Stimulated activated CD8-positive, alpha-beta memory T cell treated with anti-CD3 and anti-CD28 coated beads, Interleukin-12 subunit alpha, Interleukin-12 subunit beta, amount 100 ng/mL, for 1 hour (primary cell): ENCODE results near the gene AFF2.

Experiments
- DNase-seq: peaks from one replicate; pipeline ENCODE4 v3.0.0-alpha.2; 2020; ENCODE audit warnings: low read depth

Gene AFF2

DNA sequence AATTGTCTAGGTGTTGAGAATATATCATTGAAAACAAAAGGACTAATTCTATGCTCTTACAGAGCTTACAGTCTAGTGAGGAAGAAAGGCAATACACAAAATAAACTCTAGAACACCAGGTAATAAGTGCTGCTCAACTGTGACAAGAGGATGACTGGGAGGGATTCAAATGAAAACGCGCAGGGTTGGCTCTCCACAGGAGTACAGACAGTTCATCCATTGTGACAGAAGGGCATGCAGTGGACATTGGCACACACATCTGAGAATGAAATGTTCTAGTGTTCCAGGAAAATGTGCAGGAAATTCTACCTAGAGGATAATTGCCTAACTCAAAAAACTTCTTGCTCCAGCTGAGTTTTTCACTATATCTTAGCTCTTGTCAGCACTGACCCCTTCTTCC lies 512.7 kb downstream of the AFF2 start:
- no peak for DNase-seq

- DNase-seq: no peak
Observed at GRCh38 chrX:149021159-149021558, 520.7 kb downstream of the AFF2 start.

- DNase-seq: no peak
Observed at GRCh38 chrX:149022485-149022884, 522.1 kb downstream of the AFF2 start.

- no peak for DNase-seq
Observed at GRCh38 chrX:149032449-149032848, 532.0 kb downstream of the AFF2 start.

GRCh38 chrX:149036086-149036485 lies 535.7 kb downstream of the AFF2 start:
- no peak for DNase-seq

- DNase-seq: no peak
Observed at GRCh38 chrX:149037281-149037870, 537.0 kb downstream of the AFF2 start.

DNA sequence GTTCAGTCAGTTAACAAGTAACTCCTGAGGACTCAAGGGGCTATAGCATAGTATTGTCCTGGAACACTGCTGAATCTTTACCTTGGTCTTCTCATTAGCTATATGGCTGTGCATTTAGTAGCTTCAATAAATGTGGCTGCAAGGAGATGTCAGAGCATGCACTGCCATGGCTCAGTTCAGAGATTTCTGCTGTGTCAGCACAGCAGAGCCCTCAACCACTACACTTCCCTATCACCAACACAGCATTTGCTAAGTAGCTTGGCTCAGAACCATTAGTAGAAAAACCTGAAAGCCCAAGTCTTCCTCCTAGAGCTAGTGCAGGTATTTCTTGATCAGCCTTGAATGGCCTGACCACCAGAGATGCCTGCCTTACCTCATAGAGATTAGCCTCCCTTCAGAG lies 538.6 kb downstream of the AFF2 start:
- no peak for DNase-seq

- no peak for DNase-seq
Observed at GRCh38 chrX:149040873-149041535, 540.6 kb downstream of the AFF2 start.

DNA sequence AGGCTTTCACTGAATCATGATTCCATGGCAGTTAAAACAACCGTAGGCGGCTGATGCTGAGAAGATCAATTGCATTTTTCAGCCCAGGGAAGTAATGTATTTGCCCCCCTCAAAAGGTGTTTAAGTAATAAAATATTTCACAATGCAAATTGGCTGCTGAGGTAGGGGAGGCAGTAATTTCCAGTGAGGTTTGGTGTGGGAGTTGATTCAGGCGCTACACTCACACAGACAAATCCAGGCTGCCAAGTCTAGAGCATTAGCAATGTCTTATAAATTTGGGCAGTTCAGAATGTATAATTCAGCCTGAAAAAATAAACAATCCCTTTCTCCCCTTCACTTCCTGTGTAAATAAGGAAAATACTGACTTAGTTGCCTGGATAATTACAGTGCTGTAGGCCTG lies 543.0 kb downstream of the AFF2 start:
- no peak for DNase-seq

DNA sequence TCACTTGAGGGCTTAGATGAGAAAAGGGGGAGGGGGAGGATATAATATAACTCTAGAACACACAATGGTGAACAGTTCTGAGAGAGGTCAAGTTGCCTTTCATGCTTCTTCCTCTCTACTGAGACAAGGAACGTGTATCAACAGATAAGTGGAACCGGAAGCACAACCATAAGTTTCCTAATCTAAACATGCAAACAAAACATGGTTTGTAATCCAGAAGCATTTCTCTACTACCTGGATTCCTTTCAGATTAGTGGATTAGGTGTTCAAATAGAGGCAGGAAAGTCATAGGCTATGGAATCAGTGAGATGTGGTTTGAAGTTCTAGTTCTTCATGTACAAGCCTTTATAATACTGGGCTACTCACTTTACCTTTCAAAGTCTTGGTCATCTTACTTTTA lies 544.1 kb downstream of the AFF2 start:
- no peak for DNase-seq

DNA sequence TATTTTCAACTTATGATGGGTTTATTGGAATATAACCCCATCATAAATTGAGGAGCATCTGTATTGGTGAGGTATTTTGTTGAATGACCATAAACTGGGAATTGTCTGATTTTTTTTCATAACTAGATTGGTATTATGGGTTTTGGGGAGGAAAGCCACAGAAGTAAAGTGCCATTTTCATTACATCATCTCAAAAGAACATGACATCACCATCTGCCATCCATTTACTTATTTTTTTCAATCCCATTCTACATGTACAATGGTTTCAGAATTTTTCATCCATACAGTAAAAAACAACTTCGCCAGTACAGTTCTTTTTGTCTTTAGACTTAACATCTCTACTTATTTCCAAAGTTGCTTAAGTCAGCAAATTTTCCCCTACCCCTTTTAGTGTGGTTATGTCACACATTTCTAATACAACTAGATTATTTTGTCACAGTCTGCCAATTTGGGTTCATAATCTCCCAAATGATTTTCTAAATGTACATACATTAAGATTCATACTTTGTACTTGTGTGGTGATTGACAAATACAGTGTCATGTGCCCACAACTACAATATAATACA lies 545.3 kb downstream of the AFF2 start:
- no peak for DNase-seq
